GM19035 (cell line): Measurements from ENCODE around the gene ILK.
A peak's percentile ranks its signal among the peaks of the same experiment; 100 is the strongest.

Experiments
- ATAC-seq: cut with Tn5 transposase; IDR thresholded peaks from one replicate; pipeline ENCODE4 v1.9.1; 2021; ENCODE audit not compliant: unreplicated experiment

ILK gene

GRCh38 chr11:6572215-6572614 is 31.4 kb upstream of the ILK start:
- no peak for ATAC-seq

DNA sequence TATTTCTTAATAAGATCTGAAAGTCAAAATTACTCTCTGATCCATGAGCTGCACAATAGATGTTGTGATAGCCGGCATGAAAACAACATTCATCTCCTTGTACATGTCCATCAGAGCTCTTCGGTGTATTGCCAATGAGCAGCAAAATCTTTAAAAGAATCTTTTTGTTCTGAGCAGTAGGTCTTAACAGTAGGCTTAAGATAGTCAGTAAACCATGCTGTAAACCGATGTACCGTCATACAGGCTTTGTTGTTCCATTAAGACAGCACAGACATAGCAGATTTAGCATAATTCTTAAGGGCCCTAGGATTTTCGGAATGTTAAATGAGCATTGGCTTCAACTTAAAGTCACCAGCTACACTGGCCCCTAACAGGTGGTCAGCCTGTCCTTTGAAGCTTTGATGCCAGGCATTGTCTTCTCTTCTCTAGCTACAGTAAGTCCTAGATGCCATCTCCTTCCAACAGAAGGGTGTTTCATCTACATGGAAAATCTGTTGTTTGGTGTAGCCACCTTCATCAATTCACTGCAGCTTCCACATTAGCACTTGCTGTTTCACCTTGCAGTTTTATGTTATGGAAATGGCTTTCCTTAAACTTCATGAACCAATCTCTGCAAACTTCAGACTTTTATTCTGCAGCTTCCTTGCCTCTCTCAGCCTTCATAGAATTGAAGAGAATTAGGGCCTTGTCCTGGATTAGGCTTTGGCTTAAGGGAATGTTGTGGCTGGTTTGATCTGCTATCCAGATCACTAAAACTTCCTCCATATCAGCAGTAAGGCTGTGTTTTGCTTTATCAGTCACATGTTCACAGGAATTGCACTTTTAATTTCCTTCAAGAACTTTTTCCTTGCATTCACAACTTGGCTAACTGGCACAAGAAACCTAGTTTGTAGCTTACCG is 28.5 kb upstream of the ILK start:
- no peak for ATAC-seq

GRCh38 chr11:6576471-6577373 is 26.9 kb upstream of the ILK start:
- ATAC-seq = no peak

- ATAC-seq = no peak
These were observed 25.4 kb upstream of the ILK start for GRCh38 chr11:6578134-6578533.

- ATAC-seq = no peak
These were observed 23.9 kb upstream of the ILK start for GRCh38 chr11:6579681-6580080.

DNA sequence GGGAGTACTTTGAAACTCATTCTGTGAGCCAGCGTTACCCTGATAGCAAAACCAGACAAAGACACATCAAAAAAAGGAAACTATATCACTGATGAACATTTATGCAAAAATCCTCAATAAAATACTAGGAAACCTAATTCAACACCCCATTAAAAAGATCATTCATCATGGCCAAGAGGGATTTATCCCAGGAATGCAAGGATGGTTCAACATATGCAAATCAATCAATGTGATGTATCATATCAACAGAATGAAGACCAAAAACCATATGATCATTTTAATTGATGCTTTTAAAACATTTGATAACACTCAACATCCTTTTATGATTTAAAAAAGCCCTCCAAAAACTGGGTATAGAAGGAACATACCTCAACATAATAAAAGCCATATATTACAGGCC is 20.0 kb upstream of the ILK start:
- ATAC-seq = no peak

GRCh38 chr11:6584528-6584927 is 19.0 kb upstream of the ILK start:
- no peak for ATAC-seq

GRCh38 chr11:6586434-6587359 is 16.9 kb upstream of the ILK start:
- ATAC-seq = no peak

DNA sequence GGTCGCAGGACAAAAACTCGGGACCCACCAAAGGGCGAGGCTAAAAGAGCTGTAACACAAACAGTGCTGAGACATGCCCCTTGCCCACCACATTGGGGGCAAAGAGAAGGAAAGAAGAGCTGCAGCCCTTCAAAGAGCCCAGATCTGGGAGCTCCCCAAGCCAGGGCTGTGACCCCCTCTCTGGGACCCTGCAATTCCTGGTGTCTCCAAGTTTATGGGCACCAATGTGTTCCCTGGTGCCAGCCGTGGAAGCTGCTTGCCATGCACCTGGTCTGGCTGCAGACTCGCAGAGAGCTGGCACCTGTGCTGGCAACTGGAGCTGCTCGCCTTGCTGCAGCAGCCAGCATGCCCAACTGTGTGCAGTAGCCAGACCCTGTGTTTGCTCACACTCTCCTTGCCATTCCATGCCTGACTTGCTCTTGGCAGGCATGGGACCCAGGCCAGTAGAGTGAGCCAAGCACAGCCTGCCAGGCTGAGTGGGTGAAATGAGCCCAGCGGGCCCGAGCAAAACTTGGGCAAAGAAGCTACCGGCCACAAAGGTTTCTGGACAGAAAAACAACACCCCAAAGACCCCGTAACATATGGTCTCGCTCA is 16.1 kb upstream of the ILK start:
- no peak for ATAC-seq

DNA sequence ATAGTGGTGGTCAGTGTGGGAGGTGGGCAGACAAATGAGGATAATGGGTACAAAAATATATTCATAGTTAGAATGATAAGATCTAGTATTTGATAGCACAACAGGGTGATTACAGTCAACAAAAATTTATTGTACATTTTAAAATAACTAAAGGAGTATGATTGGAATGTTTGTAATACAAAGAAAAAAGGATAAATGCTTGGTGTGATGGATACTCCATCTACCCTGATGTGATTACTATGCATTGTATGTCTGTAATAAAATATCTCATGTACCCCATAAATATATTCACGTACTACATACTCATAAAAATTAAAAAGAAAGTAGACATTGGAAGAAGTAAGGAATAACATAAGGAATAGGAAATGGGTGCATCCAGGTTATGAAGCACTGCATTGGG is 15.6 kb upstream of the ILK start:
- no peak for ATAC-seq

DNA sequence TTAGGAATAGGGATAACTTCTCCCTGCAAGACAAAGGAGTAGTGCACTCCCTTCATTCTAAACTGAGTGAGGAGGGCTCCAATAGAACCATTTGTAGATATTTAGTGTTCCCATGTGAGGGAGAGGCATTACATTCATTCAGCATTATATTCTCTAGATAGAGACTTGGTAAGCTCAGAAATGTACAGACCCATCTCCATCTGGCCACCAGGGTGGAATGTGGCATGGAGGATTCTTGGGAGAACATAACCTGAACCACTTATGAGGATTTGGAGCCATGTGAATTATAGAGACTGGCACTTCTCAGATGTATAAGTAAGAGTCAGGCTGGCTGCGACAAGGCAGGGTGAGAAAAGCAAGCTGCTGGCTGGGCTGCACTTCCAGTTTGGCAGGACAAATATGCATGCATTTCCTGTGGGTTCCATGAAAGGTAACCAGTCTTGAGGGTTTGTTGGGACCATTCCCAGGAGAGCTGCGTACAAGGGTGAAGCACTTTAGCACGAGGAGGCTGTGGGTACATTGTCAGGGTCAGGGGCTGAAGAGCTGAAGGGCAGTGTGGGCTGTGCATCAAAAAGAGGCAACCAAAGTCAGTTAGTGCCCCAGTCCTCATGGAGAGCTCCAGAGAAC is 9.3 kb upstream of the ILK start:
- ATAC-seq = no peak

DNA sequence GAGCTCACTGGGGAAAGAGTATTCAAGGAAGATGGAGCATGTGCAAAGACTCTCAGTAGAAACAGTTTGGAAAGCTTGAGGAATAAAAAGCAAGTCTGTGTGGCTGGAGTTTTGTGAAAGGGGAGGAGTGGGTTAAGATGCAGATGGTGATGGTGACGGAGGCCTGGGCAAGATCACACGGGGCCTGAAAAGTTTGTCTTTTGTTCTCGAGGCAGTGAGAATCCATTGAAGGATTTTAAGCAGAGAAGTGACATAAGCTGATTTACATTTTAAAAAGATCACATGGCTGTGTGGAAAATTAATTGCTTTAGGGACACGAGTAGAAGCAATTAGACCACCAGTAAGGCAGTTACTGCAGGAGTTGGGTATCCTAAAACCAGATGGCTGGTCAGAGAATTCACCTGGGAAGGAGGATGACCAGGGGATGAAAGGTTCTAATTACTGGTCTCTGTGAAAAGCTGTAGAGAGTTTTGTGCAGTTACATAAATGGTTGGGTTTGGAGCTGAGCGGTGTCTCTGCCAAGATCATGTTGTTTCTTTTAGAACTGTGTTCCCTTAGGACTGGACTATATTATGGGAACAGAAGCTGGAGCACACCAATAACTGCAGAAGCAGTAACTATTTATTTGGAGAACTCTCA is 7.2 kb upstream of the ILK start:
- ATAC-seq = no peak

- ATAC-seq = no peak
These were observed 5.0 kb upstream of the ILK start for GRCh38 chr11:6598555-6598954.

DNA sequence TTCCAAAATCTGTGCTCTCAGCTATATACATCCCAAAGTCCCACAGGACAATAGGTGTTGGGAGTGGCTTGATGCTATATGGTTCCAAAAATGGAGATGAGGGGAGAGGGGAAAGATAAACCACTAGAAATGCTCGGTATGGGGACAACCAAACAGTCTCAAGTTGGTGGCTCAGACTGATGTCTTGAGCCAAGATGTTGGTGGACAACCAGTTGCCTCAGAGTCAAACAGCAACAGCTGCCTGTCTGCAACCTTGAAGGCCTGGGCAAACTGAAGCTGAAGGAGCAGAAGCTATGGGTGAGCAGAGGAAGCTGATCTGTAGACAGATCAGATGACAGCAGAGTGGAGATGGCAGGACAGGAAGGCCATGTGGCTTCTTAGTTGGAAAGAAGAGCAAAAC is 4.1 kb upstream of the ILK start:
- no peak for ATAC-seq

DNA sequence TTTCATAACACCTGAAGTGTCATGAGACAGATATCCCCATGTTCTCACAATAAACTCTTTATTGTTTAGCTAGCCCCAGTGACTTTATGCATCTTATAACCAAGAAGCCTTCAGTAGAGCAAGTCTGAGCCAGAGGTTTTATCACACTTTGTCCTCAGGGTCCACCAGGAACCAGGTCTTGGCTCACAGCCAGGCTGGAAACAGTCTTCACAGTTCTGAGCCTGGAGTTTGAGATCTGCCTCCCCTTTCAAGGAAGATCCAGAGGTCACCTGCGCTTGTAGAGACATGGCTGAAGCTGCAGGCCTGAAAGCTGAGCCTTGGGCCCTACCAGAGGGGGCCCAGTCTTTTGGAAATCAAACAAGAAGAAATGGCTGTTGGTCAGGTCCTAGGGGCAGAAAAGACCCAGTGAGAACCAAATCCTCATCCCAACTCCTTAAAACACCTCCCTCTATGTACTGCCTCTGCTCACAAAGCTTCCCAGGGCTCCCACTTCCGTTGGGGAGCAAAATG is 3.6 kb upstream of the ILK start:
- no peak for ATAC-seq

DNA sequence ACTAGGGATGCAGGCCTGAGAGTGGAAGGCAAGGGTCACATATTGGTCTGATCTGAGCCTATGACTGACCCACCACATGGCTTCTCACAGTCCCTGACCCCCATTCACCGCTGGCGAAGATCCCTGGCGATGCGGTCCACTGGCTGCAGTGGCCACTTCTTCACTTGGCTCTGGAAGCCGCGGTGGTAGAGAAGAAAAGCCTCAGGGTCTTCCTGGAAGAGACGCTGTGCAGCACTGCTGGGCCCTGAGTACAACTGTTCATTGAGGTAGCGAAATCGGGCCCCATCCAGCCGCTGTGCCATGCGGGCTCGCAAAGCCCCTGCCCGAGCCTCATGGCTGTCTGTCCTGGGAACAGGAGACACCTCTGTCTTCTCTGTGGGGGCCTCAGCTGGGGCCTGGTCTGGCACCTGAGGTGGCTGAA is 2.5 kb upstream of the ILK start:
- no peak for ATAC-seq

- no peak for ATAC-seq
These were observed 1.3 kb upstream of the ILK start for GRCh38 chr11:6602096-6602940.

- peak; percentile 34 for ATAC-seq
These were observed 580 bp downstream of the ILK start for GRCh38 chr11:6604081-6604626.
